ENCODE results near the gene PHLDB2.

- TF ChIP-seq CTCF (IDR thresholded peaks at IDR 0.05) (no peak), POLR2A (IDR thresholded peaks at IDR 0.05) (no peak), POLR2AphosphoS5 (IDR thresholded peaks at IDR 0.05) (no peak)
Measured at GRCh38 chr3:111885578-111885977, 26.5 kb downstream of the PHLDB2 start.

Measured in stomach (tissue), 4 donors.